GM23338 (cell line): ENCODE data around the gene FBXO15. TPM values are rescaled to one million over a fixed set of nuclear protein-coding genes. Genes with fewer than 3 reads are reported as not detected.

ENCODE experiments used
- ATAC-seq: fragments of 200-7000 bp; cut with Tn5 transposase; 3 replicates; pipeline ENCODE4 v1.9.1; 2020
- DNase-seq: peaks from one replicate; pipeline ENCODE4 v3.0.0-alpha.2; 2015; ENCODE audit warnings: low spot score
- H2AFZ ChIP-seq: fragments of 200-600 bp; sonication (generic); 2 replicates; pipeline ENCODE4 v1.8.0; 2016; ENCODE audit warnings: antibody characterized with exemption, mild to moderate bottlenecking, moderate library complexity
- H3F3A ChIP-seq: fragments of 200-600 bp; sonication (generic); replicated peaks from 2 replicates; pipeline ENCODE4 v1.8.0; 2017; ENCODE audit warnings: antibody characterized with exemption, mixed run types, low read depth
- H3K27ac ChIP-seq: fragments of 200-600 bp; sonication (generic); 2 replicates; pipeline ENCODE4 v1.6.1; 2016; ENCODE audit warnings: low read depth
- H3K27me3 ChIP-seq: fragments of 200-600 bp; sonication (generic); 2 replicates; pipeline ENCODE4 v1.8.0; 2016; ENCODE audit warnings: mild to moderate bottlenecking, mixed run types, moderate library complexity; ENCODE audit not compliant: insufficient read depth
- H3K36me3 ChIP-seq: fragments of 200-600 bp; sonication (generic); 2 replicates; pipeline ENCODE4 v1.8.0; 2016; ENCODE audit warnings: mild to moderate bottlenecking; ENCODE audit not compliant: insufficient read depth
- H3K4me1 ChIP-seq: fragments of 200-600 bp; sonication (generic); 2 replicates; pipeline ENCODE4 v1.8.0; 2016; ENCODE audit warnings: mild to moderate bottlenecking, moderate library complexity; ENCODE audit not compliant: insufficient read depth
- H3K4me2 ChIP-seq: fragments of 200-600 bp; sonication (generic); 2 replicates; pipeline ENCODE4 v1.7.1; 2017; ENCODE audit warnings: mixed run types
- H3K4me3 ChIP-seq: fragments of 200-600 bp; sonication (generic); 2 replicates; pipeline ENCODE4 v1.6.1; 2016; ENCODE audit warnings: mixed run types
- H3K79me2 ChIP-seq: fragments of 200-600 bp; sonication (generic); replicated peaks from 2 replicates; pipeline ENCODE4 v1.8.0; 2017; ENCODE audit warnings: mild to moderate bottlenecking; ENCODE audit not compliant: insufficient read depth
- H3K9me2 ChIP-seq: fragments of 200-600 bp; sonication (generic); 2 replicates; pipeline ENCODE4 v1.8.0; 2017; ENCODE audit not compliant: insufficient read depth
- H4K20me1 ChIP-seq: fragments of 200-600 bp; sonication (generic); replicated peaks from 2 replicates; pipeline ENCODE4 v1.8.0; 2017; ENCODE audit warnings: mild to moderate bottlenecking; ENCODE audit not compliant: insufficient read depth
- H3K27ac Mint-ChIP-seq: 2 replicates; pipeline ENCODE4 v1.8.0; 2020; ENCODE audit warnings: inconsistent platforms, mild to moderate bottlenecking, moderate library complexity, mixed read lengths
- H3K27me3 Mint-ChIP-seq: 3 replicates; pipeline ENCODE4 v1.8.0; 2022; ENCODE audit warnings: low read depth, mild to moderate bottlenecking, moderate library complexity, mixed read lengths, inconsistent platforms; ENCODE audit not compliant: insufficient read depth, poor library complexity
- H3K36me3 Mint-ChIP-seq: 3 replicates; pipeline ENCODE4 v1.8.0; 2021; ENCODE audit warnings: low read depth, mild to moderate bottlenecking, inconsistent platforms, moderate library complexity, mixed read lengths
- H3K4me1 Mint-ChIP-seq: 3 replicates; pipeline ENCODE4 v1.8.0; 2020; ENCODE audit warnings: mild to moderate bottlenecking, inconsistent platforms, mixed read lengths
- H3K4me3 Mint-ChIP-seq: 3 replicates; pipeline ENCODE4 v1.8.0; 2021; ENCODE audit warnings: moderate library complexity, mild to moderate bottlenecking, inconsistent platforms, mixed read lengths
- H3K9me3 Mint-ChIP-seq: 3 replicates; pipeline ENCODE4 v1.8.0; 2020; ENCODE audit warnings: moderate library complexity, mild to moderate bottlenecking, inconsistent platforms, mixed read lengths
- CREB1 ChIP-seq: fragments of 250-450 bp; sonication (Bioruptor Pico); IDR thresholded peaks from 2 replicates; pipeline ENCODE4 v1.5.0; 2020; ENCODE audit warnings: low read depth, mild to moderate bottlenecking, moderate library complexity
- CTCF ChIP-seq, 2 experiments: fragments of 200-600 bp in 1 of 2; sonication (generic) in 1 of 2; conservative IDR thresholded peaks; 2 replicates each; pipeline versions ENCODE4 v1.5.1 to v1.6.1; 2016 to 2017; ENCODE audit warnings: antibody characterized with exemption in 2 of 2, low read depth in 2 of 2, mild to moderate bottlenecking in 2 of 2, moderate library complexity in 1 of 2
- EZH2 ChIP-seq: fragments of 200-600 bp; sonication (generic); IDR thresholded peaks from one replicate; pipeline ENCODE4 v1.8.0; 2017; ENCODE audit warnings: antibody characterized with exemption, mild to moderate bottlenecking, low read depth; ENCODE audit not compliant: unreplicated experiment
- JUNB ChIP-seq: IDR thresholded peaks from one replicate; pipeline ENCODE4 v1.6.1; 2016; ENCODE audit warnings: antibody characterized with exemption; ENCODE audit not compliant: unreplicated experiment
- NANOG ChIP-seq: IDR thresholded peaks from 2 replicates; pipeline ENCODE4 v1.6.1; 2016; ENCODE audit warnings: antibody characterized with exemption, borderline replicate concordance
- POLR2AphosphoS5 ChIP-seq: IDR thresholded peaks from 2 replicates; pipeline ENCODE4 v1.6.1; 2016; ENCODE audit warnings: antibody characterized with exemption, low read depth
- STAT1 ChIP-seq: IDR thresholded peaks from one replicate; pipeline ENCODE4 v1.6.1; 2016; ENCODE audit warnings: antibody characterized with exemption; ENCODE audit not compliant: unreplicated experiment
- ZNF114 ChIP-seq: fragments of 250-450 bp; sonication (Bioruptor Pico); IDR thresholded peaks from 2 replicates; pipeline ENCODE4 v1.5.0; 2020; ENCODE audit warnings: mild to moderate bottlenecking, moderate library complexity
- ZNF331 ChIP-seq: fragments of 250-450 bp; sonication (Bioruptor Pico); IDR thresholded peaks from 2 replicates; pipeline ENCODE4 v1.5.0; 2020; ENCODE audit warnings: low read depth, mild to moderate bottlenecking, moderate library complexity
- ZNF462 ChIP-seq: fragments of 250-450 bp; sonication (Bioruptor Pico); IDR thresholded peaks from 2 replicates; pipeline ENCODE4 v1.5.0; 2020; ENCODE audit warnings: mild to moderate bottlenecking, moderate library complexity
- polyA plus RNA-seq: library from polyadenylated mRNA; unstranded; fragments of >200 nt; fragmentation: Nextera tagmentation; extraction: Ambion mirVana; gene quantifications from 2 replicates; pipeline ENCODE4 v1.2.1, GENCODE V29; 2016
- total RNA-seq: library from RNA; depleted of rRNA; stranded (reverse); fragments of >200 nt; shearing (Covaris generic); gene quantifications from 2 replicates; pipeline ENCODE4 v1.2.3, GENCODE V29; 2014

FBXO15 gene
- total and polyA plus RNA-seq, 2 experiments from 2014 or later = 0.21 to 0.53 TPM

- H3K9me2 ChIP-seq = no peaks in the 10 kb centered on the region
- no peak for ATAC-seq
- no peak overlapping the region for H3K4me2 ChIP-seq
- Mint-ChIP-seq H3K27ac (no peak overlapping the region), H3K9me3 (peaks cover under 1% of the 10 kb centered on the region; the same call in 1 of the 3 replicates), H3K4me1 (peaks cover 20% of the 10 kb centered on the region), H3K36me3 (peaks cover 32% of the 10 kb centered on the region), H3K4me3 (no peak overlapping the region), H3K27me3 (peaks cover 11% of the 10 kb centered on the region)
- TF ChIP-seq CTCF (conservative IDR thresholded peaks at IDR 0.05; ENCODE audit: low read depth in 2 of 2) = peak; percentile 52 to 57
- no peak for TF ChIP-seq JUNB
- no peak overlapping the region for H3K4me3 ChIP-seq
- DNase-seq = peak; percentile 22
- peaks cover 12% of the 10 kb centered on the region for H3K4me1 ChIP-seq
- H3K27me3 ChIP-seq = no peaks in the 10 kb centered on the region
- H3K27ac ChIP-seq = no peak overlapping the region
- H3K79me2 ChIP-seq = peaks cover 69% of the 10 kb centered on the region
- H3K36me3 ChIP-seq = peaks cover 18% of the 10 kb centered on the region
- H4K20me1 ChIP-seq = peaks cover 9% of the 10 kb centered on the region
- H3F3A ChIP-seq = no peaks in the 10 kb centered on the region
- no peak overlapping the region for H2AFZ ChIP-seq
Observed at GRCh38 chr18:74152857-74153256, 5.2 kb upstream of the FBXO15 start.

GRCh38 chr18:74152270-74152669 is 4.6 kb upstream of the FBXO15 start:
- Histone ChIP-seq H3K79me2 (peaks cover 69% of the 10 kb centered on the region), H3K4me1 (peaks cover 12% of the 10 kb centered on the region), H3K36me3 (peaks cover 18% of the 10 kb centered on the region), H2AFZ (no peak overlapping the region), H3K9me2 (no peaks in the 10 kb centered on the region), H3K27ac (no peak overlapping the region), H4K20me1 (peaks cover 9% of the 10 kb centered on the region), H3K4me2 (no peak overlapping the region), H3K27me3 (peaks cover under 1% of the 10 kb centered on the region; the same call in 1 of the 2 replicates), H3K4me3 (no peak overlapping the region), H3F3A (no peaks in the 10 kb centered on the region)
- Mint-ChIP-seq H3K9me3 (peaks cover 3% of the 10 kb centered on the region; the same call in 1 of the 3 replicates), H3K27me3 (peaks cover 15% of the 10 kb centered on the region), H3K4me1 (peaks cover 20% of the 10 kb centered on the region), H3K36me3 (peaks cover 30% of the 10 kb centered on the region), H3K4me3 (no peak overlapping the region; the same call in 2 of the 3 replicates), H3K27ac (no peak overlapping the region)
- ATAC-seq (no peak), DNase-seq (no peak)
- TF ChIP-seq JUNB = no peak
- no peak for TF ChIP-seq NANOG
- TF ChIP-seq CTCF (conservative IDR thresholded peaks at IDR 0.05; ENCODE audit: low read depth in 2 of 2) = no peak
- no peak for TF ChIP-seq EZH2
- TF ChIP-seq CREB1 (CRISPR knock-in tag) = no peak
- TF ChIP-seq STAT1 = no peak
- TF ChIP-seq ZNF114 (CRISPR knock-in tag) = no peak
- no peak for TF ChIP-seq ZNF462 (CRISPR knock-in tag)
- no peak for TF ChIP-seq ZNF331 (CRISPR knock-in tag)
- TF ChIP-seq POLR2AphosphoS5 = no peak
